ENCODE results near the gene ANKRD50.

The ANKRD50 gene

DNA sequence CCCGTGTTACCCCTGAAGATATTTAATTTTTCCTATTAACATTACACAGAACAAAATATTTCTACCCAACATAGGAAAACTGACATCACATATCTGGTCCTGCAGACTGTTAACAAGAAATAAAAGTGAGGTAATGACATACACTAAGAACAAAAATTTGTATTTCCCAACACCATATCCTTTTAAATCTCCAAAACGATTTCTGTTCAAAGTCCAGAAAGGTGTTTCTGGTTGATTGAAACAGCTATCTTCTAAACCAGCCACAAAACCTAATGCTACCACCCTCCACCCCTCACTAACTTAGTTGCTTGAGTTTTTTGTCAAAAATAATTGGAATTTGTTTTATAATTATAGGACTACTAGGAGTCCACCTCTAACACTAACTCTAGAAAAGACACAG lies 7.1 kb downstream of the ANKRD50 start:
- Histone ChIP-seq H3K4me1 (ENCODE audit: insufficient read depth, low read length, severe bottlenecking) (peaks cover 10% of the 10 kb centered on the region), H3K79me2 (ENCODE audit: insufficient read depth, low read length) (no peaks in the 10 kb centered on the region), H3K27me3 (ENCODE audit: insufficient read depth, low read length) (no peaks in the 10 kb centered on the region), H3F3A (ENCODE audit: insufficient read depth, low read length) (no peaks in the 10 kb centered on the region), H3K9me2 (ENCODE audit: low read depth, low read length) (no peaks in the 10 kb centered on the region), H2AFZ (ENCODE audit: low read length) (no peak overlapping the region), H3K9ac (ENCODE audit: low read length) (no peak overlapping the region), H3K4me2 (ENCODE audit: low read length) (no peak overlapping the region), H3K4me3 (ENCODE audit: low read depth, low read length, poor library complexity, severe bottlenecking) (no peak overlapping the region), H3K27ac (ENCODE audit: low read depth, low read length, poor library complexity, severe bottlenecking) (no peak overlapping the region), H4K20me1 (ENCODE audit: insufficient read depth, low read length) (no peaks in the 10 kb centered on the region), H3K9me3 (ENCODE audit: low read length) (no peaks in the 10 kb centered on the region), H3K36me3 (ENCODE audit: insufficient read depth, low read length) (no peaks in the 10 kb centered on the region)
- TF ChIP-seq, protein P1, sequence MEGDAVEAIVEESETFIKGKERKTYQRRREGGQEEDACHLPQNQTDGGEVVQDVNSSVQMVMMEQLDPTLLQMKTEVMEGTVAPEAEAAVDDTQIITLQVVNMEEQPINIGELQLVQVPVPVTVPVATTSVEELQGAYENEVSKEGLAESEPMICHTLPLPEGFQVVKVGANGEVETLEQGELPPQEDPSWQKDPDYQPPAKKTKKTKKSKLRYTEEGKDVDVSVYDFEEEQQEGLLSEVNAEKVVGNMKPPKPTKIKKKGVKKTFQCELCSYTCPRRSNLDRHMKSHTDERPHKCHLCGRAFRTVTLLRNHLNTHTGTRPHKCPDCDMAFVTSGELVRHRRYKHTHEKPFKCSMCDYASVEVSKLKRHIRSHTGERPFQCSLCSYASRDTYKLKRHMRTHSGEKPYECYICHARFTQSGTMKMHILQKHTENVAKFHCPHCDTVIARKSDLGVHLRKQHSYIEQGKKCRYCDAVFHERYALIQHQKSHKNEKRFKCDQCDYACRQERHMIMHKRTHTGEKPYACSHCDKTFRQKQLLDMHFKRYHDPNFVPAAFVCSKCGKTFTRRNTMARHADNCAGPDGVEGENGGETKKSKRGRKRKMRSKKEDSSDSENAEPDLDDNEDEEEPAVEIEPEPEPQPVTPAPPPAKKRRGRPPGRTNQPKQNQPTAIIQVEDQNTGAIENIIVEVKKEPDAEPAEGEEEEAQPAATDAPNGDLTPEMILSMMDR (IDR thresholded peaks at IDR 0.05; ENCODE audit: low read length), result no peak

DNA sequence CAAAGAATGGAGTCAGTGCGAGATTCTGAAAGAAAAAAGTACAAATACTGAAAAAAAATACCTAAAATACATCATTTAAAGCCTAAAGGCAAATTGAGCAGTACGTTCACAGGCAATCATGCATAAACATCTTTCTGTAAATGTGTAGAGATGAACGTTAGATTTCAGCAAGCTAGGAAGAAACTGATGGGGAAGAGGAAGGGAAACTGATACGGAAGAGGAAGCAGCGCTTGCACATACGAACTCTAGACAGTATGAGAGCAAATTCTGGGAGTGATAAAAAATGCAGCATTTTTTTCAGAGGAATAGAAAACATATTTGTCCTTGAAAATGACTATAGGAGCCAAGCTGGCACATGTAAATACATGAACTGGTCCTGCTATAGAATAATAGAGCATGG lies 9.4 kb downstream of the ANKRD50 start:
- Histone ChIP-seq H2AFZ (ENCODE audit: low read length) (no peak overlapping the region), H3K9me3 (ENCODE audit: low read length) (no peaks in the 10 kb centered on the region), H3K36me3 (ENCODE audit: insufficient read depth, low read length) (no peaks in the 10 kb centered on the region), H3K4me2 (ENCODE audit: low read length) (no peak overlapping the region), H4K20me1 (ENCODE audit: insufficient read depth, low read length) (no peaks in the 10 kb centered on the region), H3K4me3 (ENCODE audit: low read depth, low read length, poor library complexity, severe bottlenecking) (no peak overlapping the region), H3K27ac (ENCODE audit: low read depth, low read length, poor library complexity, severe bottlenecking) (no peak overlapping the region), H3F3A (ENCODE audit: insufficient read depth, low read length) (no peaks in the 10 kb centered on the region), H3K27me3 (ENCODE audit: insufficient read depth, low read length) (no peaks in the 10 kb centered on the region), H3K4me1 (ENCODE audit: insufficient read depth, low read length, severe bottlenecking) (peaks cover 10% of the 10 kb centered on the region), H3K9ac (ENCODE audit: low read length) (no peak overlapping the region), H3K9me2 (ENCODE audit: low read depth, low read length) (no peaks in the 10 kb centered on the region), H3K79me2 (ENCODE audit: insufficient read depth, low read length) (no peaks in the 10 kb centered on the region)
- TF ChIP-seq, protein P1 (IDR thresholded peaks at IDR 0.05; ENCODE audit: low read length), result no peak
- no peak for TF ChIP-seq EZH2 (IDR thresholded peaks at IDR 0.05; ENCODE audit: borderline replicate concordance, low read length)

DNA sequence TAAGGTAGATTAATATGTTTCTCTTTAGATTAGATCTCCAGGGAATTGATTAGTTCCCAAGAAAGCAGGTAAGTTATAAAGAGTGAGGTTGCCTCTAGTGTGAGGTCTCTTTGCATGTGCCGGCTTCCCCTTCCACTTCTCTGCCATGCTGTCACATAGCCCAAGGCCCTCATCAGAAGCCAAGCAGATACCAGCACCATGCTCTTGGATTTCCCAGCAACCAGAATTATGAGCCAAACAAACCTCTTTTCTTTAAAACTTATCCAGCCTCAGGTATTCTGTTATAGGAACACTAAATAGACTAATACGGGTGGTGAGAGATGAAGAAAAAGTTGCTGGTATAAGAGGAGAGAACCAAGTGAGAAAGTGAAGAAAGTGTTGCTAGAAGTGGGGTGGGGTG lies 15.1 kb downstream of the ANKRD50 start:
- Histone ChIP-seq H4K20me1 (ENCODE audit: insufficient read depth, low read length) (no peaks in the 10 kb centered on the region), H3K9me3 (ENCODE audit: low read length) (no peaks in the 10 kb centered on the region), H3K27ac (ENCODE audit: low read depth, low read length, poor library complexity, severe bottlenecking) (no peak overlapping the region), H3K79me2 (ENCODE audit: insufficient read depth, low read length) (no peaks in the 10 kb centered on the region), H3K27me3 (ENCODE audit: insufficient read depth, low read length) (no peaks in the 10 kb centered on the region), H3K4me1 (ENCODE audit: insufficient read depth, low read length, severe bottlenecking) (no peaks in the 10 kb centered on the region), H3K9me2 (ENCODE audit: low read depth, low read length) (no peaks in the 10 kb centered on the region), H2AFZ (ENCODE audit: low read length) (no peak overlapping the region), H3K4me3 (ENCODE audit: low read depth, low read length, poor library complexity, severe bottlenecking) (no peak overlapping the region), H3K4me2 (ENCODE audit: low read length) (no peak overlapping the region), H3K36me3 (ENCODE audit: insufficient read depth, low read length) (no peaks in the 10 kb centered on the region), H3F3A (ENCODE audit: insufficient read depth, low read length) (no peaks in the 10 kb centered on the region), H3K9ac (ENCODE audit: low read length) (no peak overlapping the region)
- TF ChIP-seq, protein P1 (IDR thresholded peaks at IDR 0.05; ENCODE audit: low read length), result no peak
- no peak for TF ChIP-seq EZH2 (IDR thresholded peaks at IDR 0.05; ENCODE audit: borderline replicate concordance, low read length)
